HG03571 (cell line): ENCODE results near the gene ADO.

Source experiments
- ATAC-seq: cut with Tn5 transposase; IDR thresholded peaks from one replicate; pipeline ENCODE4 v1.9.1; 2021; ENCODE audit not compliant: unreplicated experiment

Gene ADO

GRCh38 chr10:62817121-62817765, 12.7 kb downstream of the ADO start:
- ATAC-seq = peak; percentile 10

- ATAC-seq = peak; percentile 36
Observed at GRCh38 chr10:62817766-62818425, 13.4 kb downstream of the ADO start.

- no peak for ATAC-seq
Observed at GRCh38 chr10:62818426-62819011, 14.0 kb downstream of the ADO start.

- no peak for ATAC-seq
Observed at GRCh38 chr10:62819141-62819920, 14.8 kb downstream of the ADO start.

GRCh38 chr10:62820586-62820985, 16.1 kb downstream of the ADO start:
- no peak for ATAC-seq

GRCh38 chr10:62826273-62826672, 21.8 kb downstream of the ADO start:
- ATAC-seq = no peak

- ATAC-seq = no peak
Observed at GRCh38 chr10:62829622-62830021, 25.1 kb downstream of the ADO start.

GRCh38 chr10:62830679-62831078, 26.2 kb downstream of the ADO start:
- ATAC-seq = no peak

GRCh38 chr10:62831346-62831745, 26.8 kb downstream of the ADO start:
- ATAC-seq = no peak

GRCh38 chr10:62839590-62839989, 35.1 kb downstream of the ADO start:
- no peak for ATAC-seq

- no peak for ATAC-seq
Observed at GRCh38 chr10:62842983-62843382, 38.5 kb downstream of the ADO start.

GRCh38 chr10:62843600-62843999, 39.1 kb downstream of the ADO start:
- no peak for ATAC-seq

GRCh38 chr10:62844280-62845011, 39.9 kb downstream of the ADO start:
- no peak for ATAC-seq

- no peak for ATAC-seq
Observed at GRCh38 chr10:62847433-62847832, 42.9 kb downstream of the ADO start.

GRCh38 chr10:62850646-62851045, 46.1 kb downstream of the ADO start:
- ATAC-seq = no peak

GRCh38 chr10:62851442-62851841, 46.9 kb downstream of the ADO start:
- ATAC-seq = no peak

GRCh38 chr10:62852961-62853702, 48.6 kb downstream of the ADO start:
- peak; percentile 67 for ATAC-seq

GRCh38 chr10:62853710-62854109, 49.2 kb downstream of the ADO start:
- ATAC-seq = no peak

- ATAC-seq = no peak
Observed at GRCh38 chr10:62856021-62856420, 51.5 kb downstream of the ADO start.
